Activated naive CD4-positive, alpha-beta T cell treated with anti-CD3 and anti-CD28 coated beads, Interleukin-2, amount 50 U/mL, for 24 hours (primary cell): ENCODE data around the gene PDK2.

Experiments used
- H3K27ac Mint-ChIP-seq: one replicate; pipeline ENCODE4 v1.8.0; 2021; ENCODE audit warnings: mild to moderate bottlenecking, mixed read lengths
- H3K27me3 Mint-ChIP-seq: one replicate; pipeline ENCODE4 v1.8.0; 2021; ENCODE audit warnings: mixed read lengths
- H3K36me3 Mint-ChIP-seq: one replicate; pipeline ENCODE4 v1.8.0; 2021; ENCODE audit warnings: mixed read lengths
- H3K4me1 Mint-ChIP-seq: one replicate; pipeline ENCODE4 v1.8.0; 2021; ENCODE audit warnings: mixed read lengths
- H3K4me3 Mint-ChIP-seq: one replicate; pipeline ENCODE4 v1.8.0; 2021; ENCODE audit warnings: mild to moderate bottlenecking, mixed read lengths
- H3K9me3 Mint-ChIP-seq: one replicate; pipeline ENCODE4 v1.8.0; 2021; ENCODE audit warnings: mixed read lengths

Gene PDK2

GRCh38 chr17:50099003-50099402 is 3.9 kb downstream of the PDK2 start:
- Mint-ChIP-seq H3K27ac (no peak overlapping the region), H3K4me1 (peaks cover 33% of the 10 kb centered on the region), H3K4me3 (no peak overlapping the region), H3K9me3 (no peaks in the 10 kb centered on the region), H3K27me3 (no peaks in the 10 kb centered on the region), H3K36me3 (no peaks in the 10 kb centered on the region)

GRCh38 chr17:50100480-50100883 is 5.3 kb downstream of the PDK2 start:
- H3K9me3 Mint-ChIP-seq = no peaks in the 10 kb centered on the region
- H3K27me3 Mint-ChIP-seq = no peaks in the 10 kb centered on the region
- H3K4me3 Mint-ChIP-seq = no peak overlapping the region
- no peak overlapping the region for H3K27ac Mint-ChIP-seq
- no peaks in the 10 kb centered on the region for H3K36me3 Mint-ChIP-seq
- peaks cover 27% of the 10 kb centered on the region for H3K4me1 Mint-ChIP-seq

GRCh38 chr17:50100921-50101345 is 5.8 kb downstream of the PDK2 start:
- H3K27me3 Mint-ChIP-seq = no peaks in the 10 kb centered on the region
- no peak overlapping the region for H3K27ac Mint-ChIP-seq
- peaks cover 23% of the 10 kb centered on the region for H3K4me1 Mint-ChIP-seq
- H3K4me3 Mint-ChIP-seq = no peak overlapping the region
- H3K36me3 Mint-ChIP-seq = no peaks in the 10 kb centered on the region
- H3K9me3 Mint-ChIP-seq = no peaks in the 10 kb centered on the region

GRCh38 chr17:50101346-50102163 is 6.4 kb downstream of the PDK2 start:
- Mint-ChIP-seq H3K27ac (no peak overlapping the region), H3K9me3 (no peaks in the 10 kb centered on the region), H3K36me3 (no peaks in the 10 kb centered on the region), H3K4me3 (no peak overlapping the region), H3K4me1 (peaks cover 17% of the 10 kb centered on the region), H3K27me3 (no peaks in the 10 kb centered on the region)

GRCh38 chr17:50102164-50102991 is 7.2 kb downstream of the PDK2 start:
- H3K4me3 Mint-ChIP-seq = no peak overlapping the region
- H3K36me3 Mint-ChIP-seq = no peaks in the 10 kb centered on the region
- H3K27me3 Mint-ChIP-seq = no peaks in the 10 kb centered on the region
- no peaks in the 10 kb centered on the region for H3K9me3 Mint-ChIP-seq
- H3K4me1 Mint-ChIP-seq = peaks cover 13% of the 10 kb centered on the region
- no peak overlapping the region for H3K27ac Mint-ChIP-seq

- H3K27me3 Mint-ChIP-seq = no peaks in the 10 kb centered on the region
- H3K27ac Mint-ChIP-seq = no peak overlapping the region
- no peaks in the 10 kb centered on the region for H3K9me3 Mint-ChIP-seq
- no peaks in the 10 kb centered on the region for H3K36me3 Mint-ChIP-seq
- H3K4me3 Mint-ChIP-seq = no peak overlapping the region
- H3K4me1 Mint-ChIP-seq = peaks cover 13% of the 10 kb centered on the region
Measured at GRCh38 chr17:50103252-50103651, 8.1 kb downstream of the PDK2 start.

GRCh38 chr17:50103941-50104340 is 8.8 kb downstream of the PDK2 start:
- Mint-ChIP-seq H3K27ac (no peak overlapping the region), H3K36me3 (no peaks in the 10 kb centered on the region), H3K27me3 (no peaks in the 10 kb centered on the region), H3K4me1 (peaks cover 9% of the 10 kb centered on the region), H3K4me3 (no peak overlapping the region), H3K9me3 (no peaks in the 10 kb centered on the region)

GRCh38 chr17:50105811-50106210 is 10.7 kb downstream of the PDK2 start:
- Mint-ChIP-seq H3K4me3 (no peak overlapping the region), H3K9me3 (no peaks in the 10 kb centered on the region), H3K27ac (no peak overlapping the region), H3K4me1 (no peaks in the 10 kb centered on the region), H3K27me3 (no peaks in the 10 kb centered on the region), H3K36me3 (no peaks in the 10 kb centered on the region)

GRCh38 chr17:50106393-50107131 is 11.4 kb downstream of the PDK2 start:
- no peaks in the 10 kb centered on the region for H3K36me3 Mint-ChIP-seq
- H3K27ac Mint-ChIP-seq = no peak overlapping the region
- no peaks in the 10 kb centered on the region for H3K4me1 Mint-ChIP-seq
- H3K27me3 Mint-ChIP-seq = no peaks in the 10 kb centered on the region
- no peak overlapping the region for H3K4me3 Mint-ChIP-seq
- H3K9me3 Mint-ChIP-seq = no peaks in the 10 kb centered on the region

GRCh38 chr17:50107790-50108414 is 12.8 kb downstream of the PDK2 start:
- Mint-ChIP-seq H3K4me1 (no peaks in the 10 kb centered on the region), H3K36me3 (no peaks in the 10 kb centered on the region), H3K27me3 (no peaks in the 10 kb centered on the region), H3K27ac (no peak overlapping the region), H3K4me3 (no peak overlapping the region), H3K9me3 (no peaks in the 10 kb centered on the region)

- no peaks in the 10 kb centered on the region for H3K36me3 Mint-ChIP-seq
- no peak overlapping the region for H3K4me3 Mint-ChIP-seq
- H3K4me1 Mint-ChIP-seq = no peaks in the 10 kb centered on the region
- no peaks in the 10 kb centered on the region for H3K9me3 Mint-ChIP-seq
- no peaks in the 10 kb centered on the region for H3K27me3 Mint-ChIP-seq
- H3K27ac Mint-ChIP-seq = no peak overlapping the region
Measured at GRCh38 chr17:50108556-50108955, 13.4 kb downstream of the PDK2 start.

- no peaks in the 10 kb centered on the region for H3K36me3 Mint-ChIP-seq
- no peaks in the 10 kb centered on the region for H3K9me3 Mint-ChIP-seq
- no peaks in the 10 kb centered on the region for H3K27me3 Mint-ChIP-seq
- no peak overlapping the region for H3K4me3 Mint-ChIP-seq
- no peaks in the 10 kb centered on the region for H3K4me1 Mint-ChIP-seq
- H3K27ac Mint-ChIP-seq = no peak overlapping the region
Measured at GRCh38 chr17:50109207-50109606, 14.1 kb downstream of the PDK2 start.

- Mint-ChIP-seq H3K4me1 (peaks cover under 1% of the 10 kb centered on the region), H3K4me3 (no peak overlapping the region), H3K9me3 (no peaks in the 10 kb centered on the region), H3K27ac (no peak overlapping the region), H3K36me3 (no peaks in the 10 kb centered on the region), H3K27me3 (no peaks in the 10 kb centered on the region)
Measured at GRCh38 chr17:50109785-50110184, 14.6 kb downstream of the PDK2 start.

GRCh38 chr17:50110591-50111349 is 15.6 kb downstream of the PDK2 start:
- Mint-ChIP-seq H3K4me3 (no peak overlapping the region), H3K27me3 (peaks cover 4% of the 10 kb centered on the region), H3K36me3 (no peaks in the 10 kb centered on the region), H3K4me1 (peaks cover 6% of the 10 kb centered on the region), H3K27ac (no peak overlapping the region), H3K9me3 (no peaks in the 10 kb centered on the region)
